GM12872 (cell line): ENCODE results near the gene TFPI.

Experiments used
- TF ChIP-seq, protein P1 (sequence below): IDR thresholded peaks from 3 replicates; pipeline ENCODE4 v1.5.1; 2011; ENCODE audit warnings: low read depth, mild to moderate bottlenecking, low read length, moderate library complexity; ENCODE audit not compliant: insufficient read depth

TFPI gene

DNA sequence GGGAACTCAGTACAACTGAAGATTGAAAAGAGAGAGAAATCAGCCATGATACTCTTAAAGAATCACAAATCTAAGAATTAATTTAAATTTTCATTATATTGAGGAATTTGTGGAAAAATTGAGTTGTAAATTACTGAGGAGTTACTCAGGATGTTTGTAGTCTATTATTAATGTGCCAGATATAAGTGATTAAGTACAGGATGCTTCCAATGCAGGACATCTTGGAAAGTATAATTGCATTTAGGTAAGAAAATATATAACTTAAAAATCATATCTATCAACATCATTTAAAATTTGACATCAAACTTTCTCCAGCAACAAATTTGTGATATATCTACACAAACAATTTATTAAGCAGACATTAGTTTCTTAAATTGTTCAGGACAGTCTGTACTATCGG is 107.5 kb downstream of the TFPI start:
- TF ChIP-seq, protein P1, sequence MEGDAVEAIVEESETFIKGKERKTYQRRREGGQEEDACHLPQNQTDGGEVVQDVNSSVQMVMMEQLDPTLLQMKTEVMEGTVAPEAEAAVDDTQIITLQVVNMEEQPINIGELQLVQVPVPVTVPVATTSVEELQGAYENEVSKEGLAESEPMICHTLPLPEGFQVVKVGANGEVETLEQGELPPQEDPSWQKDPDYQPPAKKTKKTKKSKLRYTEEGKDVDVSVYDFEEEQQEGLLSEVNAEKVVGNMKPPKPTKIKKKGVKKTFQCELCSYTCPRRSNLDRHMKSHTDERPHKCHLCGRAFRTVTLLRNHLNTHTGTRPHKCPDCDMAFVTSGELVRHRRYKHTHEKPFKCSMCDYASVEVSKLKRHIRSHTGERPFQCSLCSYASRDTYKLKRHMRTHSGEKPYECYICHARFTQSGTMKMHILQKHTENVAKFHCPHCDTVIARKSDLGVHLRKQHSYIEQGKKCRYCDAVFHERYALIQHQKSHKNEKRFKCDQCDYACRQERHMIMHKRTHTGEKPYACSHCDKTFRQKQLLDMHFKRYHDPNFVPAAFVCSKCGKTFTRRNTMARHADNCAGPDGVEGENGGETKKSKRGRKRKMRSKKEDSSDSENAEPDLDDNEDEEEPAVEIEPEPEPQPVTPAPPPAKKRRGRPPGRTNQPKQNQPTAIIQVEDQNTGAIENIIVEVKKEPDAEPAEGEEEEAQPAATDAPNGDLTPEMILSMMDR = no peak

DNA sequence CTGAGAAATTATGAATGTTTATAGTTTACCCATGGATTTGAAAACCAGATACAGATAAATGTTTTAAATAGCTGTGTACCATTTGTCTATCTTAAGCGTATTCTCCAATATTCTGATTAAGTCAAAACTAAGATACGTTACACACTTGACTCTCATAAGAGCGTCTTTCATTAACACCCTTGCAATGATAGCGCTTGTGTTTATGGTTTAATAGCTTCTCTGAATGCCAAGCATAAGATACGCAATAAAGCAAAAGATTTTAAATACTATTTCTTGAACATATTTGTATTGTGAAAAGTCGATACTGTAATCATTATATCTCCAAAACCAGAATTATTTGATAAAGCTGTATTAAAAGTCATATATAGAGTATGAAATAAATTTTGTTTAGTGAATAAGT is 109.2 kb downstream of the TFPI start:
- TF ChIP-seq, protein P1 = no peak

DNA sequence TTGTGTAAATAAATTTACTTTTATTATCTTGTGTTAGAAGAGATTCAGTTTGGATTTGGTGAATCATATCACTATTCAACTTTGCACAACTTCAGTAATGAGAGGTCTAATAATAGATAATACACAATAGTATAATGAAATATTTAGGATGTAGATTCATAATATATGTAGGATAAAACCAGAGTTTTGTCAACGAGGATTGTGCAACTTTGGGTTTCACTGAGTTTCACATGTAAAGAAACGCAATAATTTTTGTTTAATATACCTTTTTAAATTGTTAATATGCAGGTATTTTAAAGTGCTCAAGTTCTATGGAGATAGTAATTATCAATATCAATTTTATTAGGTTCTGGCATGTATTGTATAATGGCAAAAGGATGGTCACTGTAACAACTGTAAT is 111.5 kb downstream of the TFPI start:
- TF ChIP-seq, protein P1 = no peak

DNA sequence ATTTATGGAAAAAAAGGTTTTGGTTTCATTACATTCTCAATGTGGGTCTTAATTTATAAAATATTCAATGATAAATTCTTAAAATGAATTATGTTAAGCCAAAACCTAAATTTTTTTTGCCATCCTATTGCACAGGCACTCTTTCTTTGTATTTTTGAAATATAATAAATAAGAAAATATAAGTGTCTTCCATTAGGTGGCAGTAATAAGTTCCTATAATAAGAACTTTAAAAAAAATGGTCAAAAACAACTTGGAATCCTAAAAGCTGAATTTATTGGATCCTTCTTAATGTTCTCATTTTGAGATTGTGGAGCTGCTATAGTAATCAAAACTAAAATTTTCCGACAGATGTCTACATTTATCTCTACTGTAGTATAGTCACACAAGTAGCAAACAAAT is 111.9 kb downstream of the TFPI start:
- TF ChIP-seq, protein P1 = no peak

DNA sequence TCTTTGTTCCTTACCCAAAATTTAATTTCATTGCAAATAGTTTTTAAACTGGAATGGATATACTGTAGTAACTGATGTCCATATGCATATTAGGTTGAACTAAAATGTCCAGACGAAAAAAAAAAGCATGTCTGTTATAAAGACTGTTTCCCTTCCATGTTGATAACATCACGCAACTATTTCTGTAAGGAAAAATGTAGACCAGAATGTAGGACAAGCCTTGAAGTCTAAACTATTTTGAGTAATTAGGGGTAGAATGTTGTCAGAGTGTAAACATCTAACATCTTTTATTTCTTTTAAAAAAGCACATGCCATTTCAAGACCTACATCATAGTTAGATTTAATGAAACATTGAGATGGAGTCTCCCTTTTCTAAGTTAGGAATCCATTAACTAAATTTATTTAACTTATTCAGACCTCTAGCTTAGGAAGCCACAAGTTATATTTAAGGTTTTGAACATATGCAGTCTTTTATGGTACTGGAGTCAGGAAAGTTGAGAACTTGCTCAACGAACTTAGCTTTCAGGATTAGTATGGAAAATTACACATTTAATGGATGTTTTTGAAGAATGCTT is 114.0 kb downstream of the TFPI start:
- TF ChIP-seq, protein P1 = no peak

DNA sequence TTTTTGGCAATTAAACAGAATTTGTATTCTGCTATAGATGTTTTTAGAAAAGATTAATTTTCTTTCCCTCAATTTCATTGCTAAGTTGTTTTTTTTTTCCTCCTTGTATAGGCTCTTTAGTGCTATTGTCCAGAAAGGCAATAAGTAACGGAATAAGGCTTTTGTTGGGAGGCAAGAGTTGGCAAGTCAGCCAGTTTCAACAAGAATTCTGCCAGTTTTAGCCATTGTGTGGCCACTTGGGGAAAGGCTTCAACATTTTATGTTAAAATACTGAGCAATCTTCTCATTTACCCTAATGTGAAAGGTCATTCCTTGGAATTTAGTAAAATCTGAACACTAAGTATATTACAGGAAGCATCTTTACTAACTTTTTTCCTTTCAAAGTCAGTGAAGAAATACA is 115.8 kb downstream of the TFPI start:
- TF ChIP-seq, protein P1 = no peak

DNA sequence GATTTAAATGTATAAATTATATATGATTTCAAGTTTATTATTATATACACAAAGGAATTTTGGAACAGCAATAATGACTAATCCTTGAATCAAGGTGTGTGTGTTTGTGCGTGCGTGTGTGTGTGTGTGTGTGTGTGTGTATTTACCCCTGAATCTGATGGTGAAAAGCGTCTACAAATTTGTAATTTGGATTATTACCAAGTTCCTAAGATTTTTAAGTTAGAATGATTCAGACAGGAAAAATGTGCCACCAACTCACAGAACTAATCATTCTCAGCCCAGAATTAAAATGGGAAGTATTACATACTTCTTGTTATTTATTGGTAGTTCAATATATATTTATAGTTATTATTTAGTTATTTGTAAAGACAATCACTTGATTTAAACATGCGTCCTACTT is 118.5 kb downstream of the TFPI start:
- TF ChIP-seq, protein P1 = no peak
